Activated CD4-positive, alpha-beta T cell treated with anti-CD3 and anti-CD28 coated beads for 24 hours (primary cell): ENCODE measurements around the gene SLC7A4.
"Not testable (repeated sequence)": the region's sequence is repeated elsewhere in the genome, so short reads cannot be mapped to it uniquely, and the experiment has no call there.

Source experiments
- DNase-seq, 2 donors: peaks; one replicate each; pipeline ENCODE4 v3.0.0-alpha.2; 2020; ENCODE audit warnings: low read depth in 2 of 2

SLC7A4 gene

GRCh38 chr22:21041937-21042336, 9.6 kb upstream of the SLC7A4 start:
- DNase-seq = no peak

- DNase-seq = not testable (repeated sequence)
Observed at GRCh38 chr22:21039158-21039557, 6.8 kb upstream of the SLC7A4 start.

GRCh38 chr22:21038405-21038804, 6.0 kb upstream of the SLC7A4 start:
- DNase-seq = no peak

GRCh38 chr22:21034989-21035388, 2.6 kb upstream of the SLC7A4 start:
- DNase-seq = no peak

- no peak for DNase-seq
Observed at GRCh38 chr22:21033895-21034294, 1.5 kb upstream of the SLC7A4 start.

GRCh38 chr22:21032868-21033688, 717 bp upstream of the SLC7A4 start:
- no peak for DNase-seq

- DNase-seq = no peak
Observed at GRCh38 chr22:21031545-21032036, 770 bp downstream of the SLC7A4 start.

- no peak for DNase-seq
Observed at GRCh38 chr22:21030621-21031544, 1.5 kb downstream of the SLC7A4 start.

- DNase-seq = no peak
Observed at GRCh38 chr22:21030032-21030431, 2.3 kb downstream of the SLC7A4 start.

- no peak for DNase-seq
Observed at GRCh38 chr22:21029486-21030025, 2.8 kb downstream of the SLC7A4 start.

GRCh38 chr22:21028277-21029251, 3.8 kb downstream of the SLC7A4 start:
- no peak for DNase-seq

GRCh38 chr22:21026783-21027692, 5.3 kb downstream of the SLC7A4 start:
- DNase-seq = no peak

GRCh38 chr22:21025763-21026755, 6.3 kb downstream of the SLC7A4 start:
- DNase-seq = no peak

GRCh38 chr22:21025266-21025665, 7.1 kb downstream of the SLC7A4 start:
- DNase-seq = no peak

- DNase-seq = no peak
Observed at GRCh38 chr22:21022955-21023614, 9.3 kb downstream of the SLC7A4 start.

- DNase-seq = no peak
Observed at GRCh38 chr22:21022507-21022906, 9.9 kb downstream of the SLC7A4 start.

GRCh38 chr22:21020802-21021429, 11.4 kb downstream of the SLC7A4 start:
- DNase-seq = no peak

GRCh38 chr22:21018314-21018713, 14.0 kb downstream of the SLC7A4 start:
- no peak for DNase-seq
